ENCODE results near the gene MMP25.

DNA sequence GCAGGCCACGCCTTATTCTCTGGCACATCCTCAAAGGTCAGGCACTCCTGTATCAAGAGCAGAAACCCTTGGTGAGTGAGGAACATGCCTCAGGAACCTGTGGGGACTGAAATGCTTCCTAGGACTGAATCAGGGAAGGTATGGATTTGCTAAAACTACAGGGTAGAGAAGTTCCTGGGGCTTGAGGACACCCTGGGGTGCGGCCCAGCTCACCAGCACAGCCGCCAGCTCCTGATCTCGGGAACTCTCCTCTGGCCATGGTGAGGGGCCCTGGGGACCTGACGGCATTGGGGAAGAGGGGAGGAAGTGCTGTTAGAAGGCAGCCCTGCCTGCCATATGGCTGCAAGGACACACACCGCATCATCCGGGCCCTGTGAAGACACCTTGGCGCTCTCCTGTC lies 45.2 kb downstream of the MMP25 start:
- TF ChIP-seq TAF1 (IDR thresholded peaks at IDR 0.05; ENCODE audit: low read depth, low read length) (no peak), POLR2AphosphoS5 (IDR thresholded peaks at IDR 0.05; ENCODE audit: low read depth, low read length) (no peak), POLR2A (IDR thresholded peaks at IDR 0.05; ENCODE audit: low read depth, low read length) (no peak), SPI1 (IDR thresholded peaks at IDR 0.05; ENCODE audit: low read depth, low read length) (no peak), PAX5 (IDR thresholded peaks at IDR 0.05; ENCODE audit: insufficient read depth, low read length, severe bottlenecking) (no peak)

Measured in GM12891 (cell line).